Ovary (tissue), 3 donors: Measurements from ENCODE around the gene KLC3.

ENCODE experiments used
- CTCF ChIP-seq, 3 donors: fragments of 450-650 bp in 2 of 3; fragments of 200-600 bp in 1 of 3; IDR thresholded peaks; one replicate each; pipeline versions ENCODE4 v1.5.1 to v1.8.0; 2016 to 2022; ENCODE audit warnings: antibody characterized with exemption in 3 of 3, mild to moderate bottlenecking in 1 of 3
- POLR2A ChIP-seq: fragments of 450-650 bp; IDR thresholded peaks from one replicate; pipeline ENCODE4 v1.6.1; 2017; ENCODE audit warnings: antibody characterized with exemption, mild to moderate bottlenecking, moderate library complexity
- donor health status: DM: no; HTN: no; CAD: no.

- TF ChIP-seq CTCF (IDR thresholded peaks at IDR 0.05) (no peak), POLR2A (no peak)
Measured at GRCh38 chr19:45323671-45324081, 16.9 kb upstream of the KLC3 start.
